ENCODE results near the gene HHAT.
"Not testable (repeated sequence)": the region's sequence is repeated elsewhere in the genome, so short reads cannot be mapped to it uniquely, and the experiment has no call there.

The HHAT gene

GRCh38 chr1:210400043-210400840 is 71.5 kb downstream of the HHAT start:
- peak; percentile 61 for DNase-seq

GRCh38 chr1:210402560-210402959 is 73.9 kb downstream of the HHAT start:
- DNase-seq = no peak

- DNase-seq = no peak
Measured at GRCh38 chr1:210405316-210405715, 76.6 kb downstream of the HHAT start.

GRCh38 chr1:210406341-210406740 is 77.6 kb downstream of the HHAT start:
- not testable (repeated sequence) for DNase-seq

GRCh38 chr1:210407207-210407886 is 78.6 kb downstream of the HHAT start:
- peak; percentile 84 for DNase-seq

- DNase-seq = no peak
Measured at GRCh38 chr1:210407887-210408252, 79.2 kb downstream of the HHAT start.

- DNase-seq = no peak
Measured at GRCh38 chr1:210412240-210412639, 83.5 kb downstream of the HHAT start.

GRCh38 chr1:210413951-210414350 is 85.2 kb downstream of the HHAT start:
- DNase-seq = no peak

GRCh38 chr1:210415846-210416448 is 87.2 kb downstream of the HHAT start:
- DNase-seq = no peak

- DNase-seq = no peak
Measured at GRCh38 chr1:210416681-210417080, 88.0 kb downstream of the HHAT start.

GRCh38 chr1:210417881-210418280 is 89.2 kb downstream of the HHAT start:
- DNase-seq = no peak

- no peak for DNase-seq
Measured at GRCh38 chr1:210418863-210419650, 90.4 kb downstream of the HHAT start.

- DNase-seq = not testable (repeated sequence)
Measured at GRCh38 chr1:210426696-210427095, 98.0 kb downstream of the HHAT start.

- DNase-seq = no peak
Measured at GRCh38 chr1:210428696-210429095, 100.0 kb downstream of the HHAT start.

GRCh38 chr1:210434223-210434622 is 105.5 kb downstream of the HHAT start:
- DNase-seq = no peak

GRCh38 chr1:210437111-210437510 is 108.4 kb downstream of the HHAT start:
- no peak for DNase-seq

GRCh38 chr1:210437781-210438180 is 109.1 kb downstream of the HHAT start:
- DNase-seq = no peak

GRCh38 chr1:210438928-210439841 is 110.5 kb downstream of the HHAT start:
- DNase-seq = no peak

GRCh38 chr1:210440081-210440480 is 111.4 kb downstream of the HHAT start:
- DNase-seq = no peak

GRCh38 chr1:210441028-210441427 is 112.3 kb downstream of the HHAT start:
- no peak for DNase-seq

- DNase-seq = no peak
Measured at GRCh38 chr1:210445485-210445884, 116.8 kb downstream of the HHAT start.

- DNase-seq = no peak
Measured at GRCh38 chr1:210445931-210446330, 117.2 kb downstream of the HHAT start.

Data from stimulated activated CD4-positive, alpha-beta T cell treated with anti-CD3 and anti-CD28 coated beads, Interleukin-15, amount 100 ng/mL, for 24 hours (primary cell).